ENCODE data around the gene SHF. TPM values are rescaled to one million over a fixed set of nuclear protein-coding genes. Genes with fewer than 3 reads are reported as not detected.

The SHF gene
- total RNA-seq, 1 donor from 2014 or later: 34.6 TPM

GRCh38 chr15:45144775-45145174 lies 43.0 kb downstream of the SHF start:
- peaks cover 13% of the 10 kb centered on the region for H3K4me1 Mint-ChIP-seq
- no peak for DNase-seq (ENCODE audit: low spot score in 2 of 2, unreplicated experiment in 2 of 2)
- no peaks in the 10 kb centered on the region for H3K9me3 Mint-ChIP-seq
- H3K27ac Mint-ChIP-seq: no peak overlapping the region
- H3K36me3 Mint-ChIP-seq: no peaks in the 10 kb centered on the region
- no peaks in the 10 kb centered on the region for H3K27me3 Mint-ChIP-seq (ENCODE audit: low read depth)
- no peak for TF ChIP-seq CTCF (IDR thresholded peaks at IDR 0.05; ENCODE audit: unreplicated experiment)
- no peak overlapping the region for H3K4me3 Mint-ChIP-seq

- DNase-seq (ENCODE audit: low spot score in 2 of 2, unreplicated experiment in 2 of 2): no peak
- Mint-ChIP-seq H3K9me3 (no peaks in the 10 kb centered on the region), H3K27ac (no peak overlapping the region), H3K4me1 (peaks cover 10% of the 10 kb centered on the region), H3K27me3 (ENCODE audit: low read depth) (no peaks in the 10 kb centered on the region), H3K36me3 (no peaks in the 10 kb centered on the region), H3K4me3 (no peak overlapping the region)
- TF ChIP-seq CTCF (IDR thresholded peaks at IDR 0.05; ENCODE audit: unreplicated experiment): no peak
These were observed 43.8 kb downstream of the SHF start for GRCh38 chr15:45143946-45144345.

GRCh38 chr15:45143056-45143455 lies 44.7 kb downstream of the SHF start:
- TF ChIP-seq CTCF (IDR thresholded peaks at IDR 0.05; ENCODE audit: unreplicated experiment): no peak
- Mint-ChIP-seq H3K36me3 (no peaks in the 10 kb centered on the region), H3K27ac (no peak overlapping the region), H3K4me1 (peaks cover 6% of the 10 kb centered on the region), H3K4me3 (no peak overlapping the region), H3K9me3 (no peaks in the 10 kb centered on the region), H3K27me3 (ENCODE audit: low read depth) (no peaks in the 10 kb centered on the region)
- no peak for DNase-seq (ENCODE audit: low spot score in 2 of 2, unreplicated experiment in 2 of 2)

GRCh38 chr15:45141386-45141785 lies 46.4 kb downstream of the SHF start:
- H3K36me3 Mint-ChIP-seq: no peaks in the 10 kb centered on the region
- TF ChIP-seq CTCF (IDR thresholded peaks at IDR 0.05; ENCODE audit: unreplicated experiment): no peak

GRCh38 chr15:45140557-45141250 lies 47.1 kb downstream of the SHF start:
- TF ChIP-seq CTCF (IDR thresholded peaks at IDR 0.05; ENCODE audit: unreplicated experiment): no peak
- Mint-ChIP-seq H3K4me3 (no peak overlapping the region), H3K36me3 (no peaks in the 10 kb centered on the region), H3K4me1 (peaks cover 4% of the 10 kb centered on the region), H3K27ac (no peak overlapping the region), H3K27me3 (ENCODE audit: low read depth) (peaks cover 14% of the 10 kb centered on the region), H3K9me3 (no peaks in the 10 kb centered on the region)
- no peak for DNase-seq (ENCODE audit: low spot score in 2 of 2, unreplicated experiment in 2 of 2)

More at GRCh38 chr15:45141386-45141785, 46.4 kb downstream of the SHF start:
- Mint-ChIP-seq H3K9me3 (no peaks in the 10 kb centered on the region), H3K4me3 (no peak overlapping the region), H3K27ac (no peak overlapping the region), H3K4me1 (peaks cover 6% of the 10 kb centered on the region), H3K27me3 (ENCODE audit: low read depth) (peaks cover 8% of the 10 kb centered on the region)
- DNase-seq (ENCODE audit: low spot score in 2 of 2, unreplicated experiment in 2 of 2): no peak
